ENCODE data around the gene CMSS1.

DNA sequence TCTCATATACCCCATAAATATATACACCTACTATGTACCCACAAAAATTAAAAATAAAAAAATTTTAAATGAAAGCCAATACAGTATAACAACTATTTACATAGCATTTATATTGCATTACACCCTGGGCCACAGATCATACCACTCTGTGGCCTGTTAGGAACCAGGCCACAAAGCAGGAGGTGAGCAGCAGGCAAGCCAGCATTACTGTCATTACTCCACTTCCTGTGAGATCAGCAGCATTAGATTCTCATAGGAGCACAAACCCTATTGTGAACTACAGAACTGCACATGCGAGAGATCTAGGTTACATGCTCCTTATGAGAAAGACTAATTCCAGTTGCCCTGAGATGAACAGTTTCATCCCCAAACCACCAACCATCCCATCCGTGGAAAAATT lies 279.2 kb downstream of the CMSS1 start:
- no peak for TF ChIP-seq POLR2A (IDR thresholded peaks at IDR 0.05)
- TF ChIP-seq, protein P1, sequence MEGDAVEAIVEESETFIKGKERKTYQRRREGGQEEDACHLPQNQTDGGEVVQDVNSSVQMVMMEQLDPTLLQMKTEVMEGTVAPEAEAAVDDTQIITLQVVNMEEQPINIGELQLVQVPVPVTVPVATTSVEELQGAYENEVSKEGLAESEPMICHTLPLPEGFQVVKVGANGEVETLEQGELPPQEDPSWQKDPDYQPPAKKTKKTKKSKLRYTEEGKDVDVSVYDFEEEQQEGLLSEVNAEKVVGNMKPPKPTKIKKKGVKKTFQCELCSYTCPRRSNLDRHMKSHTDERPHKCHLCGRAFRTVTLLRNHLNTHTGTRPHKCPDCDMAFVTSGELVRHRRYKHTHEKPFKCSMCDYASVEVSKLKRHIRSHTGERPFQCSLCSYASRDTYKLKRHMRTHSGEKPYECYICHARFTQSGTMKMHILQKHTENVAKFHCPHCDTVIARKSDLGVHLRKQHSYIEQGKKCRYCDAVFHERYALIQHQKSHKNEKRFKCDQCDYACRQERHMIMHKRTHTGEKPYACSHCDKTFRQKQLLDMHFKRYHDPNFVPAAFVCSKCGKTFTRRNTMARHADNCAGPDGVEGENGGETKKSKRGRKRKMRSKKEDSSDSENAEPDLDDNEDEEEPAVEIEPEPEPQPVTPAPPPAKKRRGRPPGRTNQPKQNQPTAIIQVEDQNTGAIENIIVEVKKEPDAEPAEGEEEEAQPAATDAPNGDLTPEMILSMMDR (IDR thresholded peaks at IDR 0.05), result no peak

Measured in Peyer's patch (tissue), 4 donors.